AG04450 (cell line): ENCODE data around the gene ZSCAN26. TPM values are rescaled to one million over a fixed set of nuclear protein-coding genes. Genes with fewer than 3 reads are reported as not detected.

Experiments used
- CTCF ChIA-PET: fragments of 300-600, 350-600 bp; formaldehyde crosslinking; extraction: SDS; loops from one replicate; lab custom pipeline; 2022; ENCODE audit warnings: antibody characterized with exemption, inconsistent platforms; lab: Charles Lee
- POLR2A ChIA-PET: fragments of 350-600 bp; formaldehyde crosslinking; extraction: SDS; loops from one replicate; lab custom pipeline; 2021; ENCODE audit warnings: antibody characterized with exemption, inconsistent platforms; lab: Yijun Ruan, JAX
- DNase-seq: peaks from one replicate; pipeline ENCODE4 v3.0.0-alpha.2; 2011; ENCODE audit warnings: low read depth, low spot score
- H3K27ac ChIP-seq: one replicate; pipeline ENCODE4 v1.5.1; 2012; ENCODE audit warnings: low read depth, low read length, control low read depth
- H3K27me3 ChIP-seq: one replicate; pipeline ENCODE4 v1.6.0; 2012; ENCODE audit warnings: low read length; ENCODE audit not compliant: control insufficient read depth, insufficient read depth
- H3K4me3 ChIP-seq: 2 replicates; pipeline ENCODE4 v1.5.1; 2011; ENCODE audit warnings: mild to moderate bottlenecking, low read depth, low read length, control low read depth
- H3K9me3 ChIP-seq: 2 replicates; pipeline ENCODE4 v1.5.1; 2012; ENCODE audit warnings: low read length; ENCODE audit not compliant: control insufficient read depth, insufficient read depth
- polyA plus RNA-seq: library from polyadenylated mRNA; depleted of rRNA; stranded (reverse); fragments of >200 nt; gene quantifications from 2 replicates; pipeline ENCODE4 v1.2.3, GENCODE V29; 2011
- TF ChIP-seq, protein P1 (sequence below): IDR thresholded peaks from 2 replicates; pipeline ENCODE4 v1.5.1; 2011; ENCODE audit warnings: low read depth, low read length, control low read depth, inconsistent platforms

Gene ZSCAN26
- polyA plus RNA-seq, 1 experiment: 24.0 TPM

GRCh38 chr6:28224131-28225055 is 42.5 kb upstream of the ZSCAN26 start:
- ChIA-PET POLR2A (no interaction called here), CTCF (interaction anchor here (0.7 kb wide), 1 partner anchor 114 kb away, joined by 4 read pairs; no protein-coding TSS in a partner anchor)
- DNase-seq: no peak
- TF ChIP-seq, protein P1, sequence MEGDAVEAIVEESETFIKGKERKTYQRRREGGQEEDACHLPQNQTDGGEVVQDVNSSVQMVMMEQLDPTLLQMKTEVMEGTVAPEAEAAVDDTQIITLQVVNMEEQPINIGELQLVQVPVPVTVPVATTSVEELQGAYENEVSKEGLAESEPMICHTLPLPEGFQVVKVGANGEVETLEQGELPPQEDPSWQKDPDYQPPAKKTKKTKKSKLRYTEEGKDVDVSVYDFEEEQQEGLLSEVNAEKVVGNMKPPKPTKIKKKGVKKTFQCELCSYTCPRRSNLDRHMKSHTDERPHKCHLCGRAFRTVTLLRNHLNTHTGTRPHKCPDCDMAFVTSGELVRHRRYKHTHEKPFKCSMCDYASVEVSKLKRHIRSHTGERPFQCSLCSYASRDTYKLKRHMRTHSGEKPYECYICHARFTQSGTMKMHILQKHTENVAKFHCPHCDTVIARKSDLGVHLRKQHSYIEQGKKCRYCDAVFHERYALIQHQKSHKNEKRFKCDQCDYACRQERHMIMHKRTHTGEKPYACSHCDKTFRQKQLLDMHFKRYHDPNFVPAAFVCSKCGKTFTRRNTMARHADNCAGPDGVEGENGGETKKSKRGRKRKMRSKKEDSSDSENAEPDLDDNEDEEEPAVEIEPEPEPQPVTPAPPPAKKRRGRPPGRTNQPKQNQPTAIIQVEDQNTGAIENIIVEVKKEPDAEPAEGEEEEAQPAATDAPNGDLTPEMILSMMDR: no peak
- H3K27me3 ChIP-seq: no peaks in the 10 kb centered on the region
- H3K27ac ChIP-seq: peak overlapping the region; percentile 79
- peak overlapping the region; percentile 71 for H3K4me3 ChIP-seq
- H3K9me3 ChIP-seq: no peaks in the 10 kb centered on the region; the same call in 1 of the 2 replicates

GRCh38 chr6:28225056-28225834 is 41.7 kb upstream of the ZSCAN26 start, which contains the start of gene ZSCAN9:
Gene ZSCAN9, plus strand, starts transcription at chr6:28225275. Its CDS starts 1,810 bp downstream, at chr6:28227085.
- DNase-seq: peak; percentile 77
- Histone ChIP-seq H3K27ac (peak within 1 kb of the TSS; percentile 79), H3K4me3 (peak within 1 kb of the TSS; percentile 71), H3K9me3 (no peaks in the 10 kb centered on the region; the same call in 1 of the 2 replicates), H3K27me3 (no peaks in the 10 kb centered on the region)
- TF ChIP-seq, protein P1: no peak
- CTCF ChIA-PET: no interaction called here
- POLR2A ChIA-PET: no interaction called here

GRCh38 chr6:28226460-28226859 is 40.5 kb upstream of the ZSCAN26 start:
- Histone ChIP-seq H3K4me3 (peak overlapping the region; percentile 71), H3K27ac (no peak overlapping the region), H3K27me3 (no peaks in the 10 kb centered on the region), H3K9me3 (no peaks in the 10 kb centered on the region; the same call in 1 of the 2 replicates)
- DNase-seq: no peak
- TF ChIP-seq, protein P1: no peak
- ChIA-PET POLR2A (no interaction called here), CTCF (interaction anchor here (0.6 to 1.1 kb wide), 2 partner anchors 130 to 180 kb away, joined by 3 to 4 read pairs; no protein-coding TSS in a partner anchor)

DNA sequence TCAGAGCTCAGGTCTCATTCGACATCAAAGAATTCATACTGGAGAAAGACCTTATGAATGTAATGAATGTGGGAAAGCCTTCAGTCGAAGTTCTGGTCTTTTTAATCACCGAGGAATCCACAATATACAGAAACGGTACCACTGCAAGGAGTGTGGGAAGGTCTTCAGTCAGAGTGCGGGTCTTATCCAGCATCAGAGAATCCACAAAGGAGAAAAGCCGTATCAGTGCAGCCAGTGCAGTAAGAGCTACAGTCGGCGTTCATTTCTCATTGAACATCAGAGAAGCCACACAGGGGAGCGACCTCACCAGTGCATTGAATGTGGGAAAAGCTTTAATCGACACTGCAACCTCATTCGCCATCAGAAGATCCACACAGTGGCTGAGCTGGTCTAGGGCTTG is 34.2 kb upstream of the ZSCAN26 start:
- no peaks in the 10 kb centered on the region for H3K9me3 ChIP-seq
- no peaks in the 10 kb centered on the region for H3K27me3 ChIP-seq
- H3K4me3 ChIP-seq: no peak overlapping the region
- ChIA-PET POLR2A (no interaction called here), CTCF (no interaction called here)
- H3K27ac ChIP-seq: no peak overlapping the region
- TF ChIP-seq, protein P1: no peak
- no peak for DNase-seq
